Activated naive CD4-positive, alpha-beta T cell treated with anti-CD3 and anti-CD28 coated beads, Interleukin-2, amount 10 ng/mL, durations not matched to agents 7 days and 5 days (primary cell): ENCODE data around the gene TBC1D22A.
A peak's percentile ranks its signal among the peaks of the same experiment; 100 is the strongest.

Experiments used
- CTCF ChIA-PET: fragments of 350-600 bp; sonication (Branson Sonifier 250); formaldehyde crosslinking; loops from one replicate; lab custom pipeline; 2021; ENCODE audit warnings: antibody characterized with exemption; lab: Charles Lee
- DNase-seq: peaks from one replicate; pipeline ENCODE4 v3.0.0-alpha.2; 2020
- H3K27ac Mint-ChIP-seq: one replicate; pipeline ENCODE4 v1.8.0; 2021; ENCODE audit warnings: mild to moderate bottlenecking, moderate library complexity, mixed read lengths
- H3K27me3 Mint-ChIP-seq: one replicate; pipeline ENCODE4 v1.8.0; 2021; ENCODE audit warnings: mild to moderate bottlenecking, mixed read lengths
- H3K36me3 Mint-ChIP-seq: one replicate; pipeline ENCODE4 v1.8.0; 2021; ENCODE audit warnings: mixed read lengths
- H3K4me1 Mint-ChIP-seq: one replicate; pipeline ENCODE4 v1.8.0; 2021; ENCODE audit warnings: mixed read lengths
- H3K4me3 Mint-ChIP-seq: one replicate; pipeline ENCODE4 v1.8.0; 2021; ENCODE audit warnings: mild to moderate bottlenecking, moderate library complexity, mixed read lengths
- H3K9me3 Mint-ChIP-seq: one replicate; pipeline ENCODE4 v1.8.0; 2021; ENCODE audit warnings: mixed read lengths

The TBC1D22A gene

DNA sequence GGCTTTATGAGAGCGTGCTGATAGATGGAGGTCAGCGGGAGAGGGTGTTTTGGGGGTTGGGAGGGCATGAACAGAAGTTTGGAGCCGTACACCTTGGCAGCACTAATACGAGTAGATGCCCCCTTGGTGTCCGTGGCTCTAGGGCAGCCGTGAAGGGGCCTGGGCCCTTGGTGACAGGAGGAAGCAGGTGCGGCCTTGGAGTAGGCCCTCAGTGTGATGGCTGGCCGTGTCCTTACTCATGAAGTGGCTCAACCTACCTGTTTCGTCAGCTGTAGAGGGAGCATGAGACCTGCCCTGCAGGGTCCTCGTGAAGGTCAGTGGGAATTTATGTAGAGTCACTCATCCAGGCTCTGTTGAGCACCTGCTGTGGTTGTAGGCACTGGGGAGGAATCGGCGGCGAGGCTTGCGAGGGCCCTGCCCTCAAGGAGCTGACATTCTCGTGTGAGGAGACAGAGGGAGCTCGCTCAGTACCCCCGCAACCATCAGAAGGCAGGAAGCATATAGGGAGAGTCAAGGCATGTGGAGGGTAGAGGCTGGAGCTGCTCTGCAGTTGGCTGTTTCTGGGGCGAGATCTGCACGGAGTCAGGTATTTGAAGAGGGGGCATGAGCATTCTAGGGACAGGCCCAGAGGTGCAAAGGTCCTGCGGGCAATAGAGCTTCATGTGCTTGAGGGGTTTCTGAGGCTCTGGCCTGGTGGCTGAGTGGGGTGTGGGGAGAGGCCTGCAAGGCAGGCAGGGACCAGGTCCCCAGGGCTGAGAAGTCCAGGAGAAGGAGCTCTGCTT lies 39.6 kb downstream of the TBC1D22A start:
- peak overlapping the region; percentile 43 for H3K27ac Mint-ChIP-seq
- DNase-seq = no peak
- peaks cover 32% of the 10 kb centered on the region for H3K4me1 Mint-ChIP-seq
- H3K27me3 Mint-ChIP-seq = no peaks in the 10 kb centered on the region
- no peaks in the 10 kb centered on the region for H3K9me3 Mint-ChIP-seq
- H3K36me3 Mint-ChIP-seq = peaks cover 64% of the 10 kb centered on the region
- H3K4me3 Mint-ChIP-seq = no peak overlapping the region
- CTCF ChIA-PET = interaction anchor here (0.5 to 11.1 kb wide), 13 partner anchors 9 to 1206 kb away, joined by 3 to 159 read pairs (median 5); partner anchors contain the start of gene TBC1D22A

DNA sequence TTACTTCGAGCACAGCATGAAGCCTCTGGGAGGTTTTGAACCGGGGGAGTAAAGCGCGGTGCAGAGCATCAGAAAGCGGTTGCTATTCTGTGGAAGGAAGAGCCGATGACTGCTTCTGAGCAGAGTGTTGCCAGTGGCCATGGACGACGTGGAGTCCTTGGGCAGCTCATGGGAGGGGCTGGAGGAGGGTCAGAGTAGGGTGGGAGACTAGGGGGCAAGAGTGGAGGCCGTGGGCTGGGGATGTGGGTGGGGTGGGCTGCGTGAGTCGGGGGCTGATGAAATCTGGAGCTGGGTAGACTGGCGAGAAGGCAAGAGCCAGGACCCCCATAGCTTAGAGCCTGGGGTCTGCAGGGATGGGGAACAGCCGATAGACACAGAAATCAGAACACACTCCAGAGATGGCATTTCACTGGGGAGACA lies 40.2 kb downstream of the TBC1D22A start:
- H3K36me3 Mint-ChIP-seq = peaks cover 68% of the 10 kb centered on the region
- DNase-seq = no peak

DNA sequence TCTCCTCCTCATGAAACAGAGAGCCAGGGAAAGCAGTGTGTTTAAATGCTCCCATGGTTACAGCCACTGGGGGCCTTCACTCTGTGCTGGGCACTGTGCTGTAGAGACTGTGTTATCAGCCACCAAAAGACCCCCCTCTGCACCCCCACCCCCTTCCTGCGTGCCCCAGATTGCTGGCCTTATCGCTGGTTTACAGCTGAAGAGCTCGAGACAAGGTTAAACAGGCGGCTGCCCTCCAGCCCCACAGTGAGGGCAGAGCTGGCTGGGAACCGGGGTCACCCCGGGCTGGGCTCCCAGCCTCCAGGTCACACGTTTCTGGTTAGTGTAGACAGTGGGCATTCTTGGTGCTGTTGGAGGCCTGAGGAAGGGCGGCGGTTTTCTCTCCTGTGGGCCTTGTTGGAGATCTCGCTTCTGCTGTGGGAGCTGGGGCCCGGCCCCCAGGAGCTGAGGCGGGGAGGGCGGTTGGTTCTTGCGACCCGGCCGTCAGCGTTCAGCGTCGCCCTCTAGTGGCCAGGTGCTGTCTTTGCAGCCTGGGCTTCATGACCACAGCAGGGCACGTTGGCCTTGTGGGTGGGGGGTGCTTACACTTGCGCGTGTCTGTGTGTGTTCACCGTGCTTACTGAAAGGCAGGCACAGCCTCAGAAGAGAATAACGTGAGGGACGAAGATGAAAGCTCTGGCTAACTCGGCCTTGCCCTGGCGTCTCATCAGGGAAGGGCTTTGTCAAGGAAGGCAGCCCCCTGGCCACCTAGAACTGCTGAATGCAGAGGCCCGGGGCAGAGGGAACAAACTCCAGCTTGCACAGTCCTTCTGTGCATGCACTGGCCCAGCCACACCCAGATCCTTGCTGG lies 40.8 kb downstream of the TBC1D22A start:
- CTCF ChIA-PET = interaction anchor here (0.8 to 11.1 kb wide), 20 partner anchors 8 to 436 kb away, joined by 3 to 159 read pairs (median 5); partner anchors contain the start of gene TBC1D22A
- no peaks in the 10 kb centered on the region for H3K9me3 Mint-ChIP-seq
- peaks cover 35% of the 10 kb centered on the region for H3K4me1 Mint-ChIP-seq
- H3K36me3 Mint-ChIP-seq = peaks cover 64% of the 10 kb centered on the region
- no peak overlapping the region for H3K4me3 Mint-ChIP-seq
- no peaks in the 10 kb centered on the region for H3K27me3 Mint-ChIP-seq
- peak; percentile 76 for DNase-seq
- peak overlapping the region; percentile 9 for H3K27ac Mint-ChIP-seq

More for the DNA sequence above, 40.2 kb downstream of the TBC1D22A start:
- Mint-ChIP-seq H3K27ac (no peak overlapping the region), H3K9me3 (no peaks in the 10 kb centered on the region), H3K27me3 (no peaks in the 10 kb centered on the region), H3K4me1 (peaks cover 35% of the 10 kb centered on the region), H3K4me3 (no peak overlapping the region)
- CTCF ChIA-PET = interaction anchor here (0.5 to 11.1 kb wide), 20 partner anchors 9 to 1206 kb away, joined by 3 to 159 read pairs (median 5); partner anchors contain the start of gene TBC1D22A

DNA sequence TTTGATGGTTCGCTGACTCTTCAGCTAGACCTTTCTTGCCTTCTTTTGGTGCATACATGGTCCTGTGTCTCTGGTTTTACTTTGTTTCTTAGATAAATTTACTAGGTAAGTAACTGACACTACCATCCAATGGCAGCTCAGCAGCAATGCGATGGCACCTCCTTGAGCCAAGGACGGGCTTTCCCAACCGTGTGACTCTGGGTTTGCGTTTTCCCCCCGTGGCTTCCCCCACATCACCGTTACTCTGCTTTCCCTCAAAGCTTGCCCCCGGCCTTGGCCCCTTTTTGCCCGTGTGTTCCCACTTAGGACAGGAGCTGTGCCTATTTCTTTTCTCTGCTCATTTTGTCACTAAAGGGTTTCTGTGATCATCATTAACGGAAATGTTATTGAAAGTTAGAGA lies 41.5 kb downstream of the TBC1D22A start:
- Mint-ChIP-seq H3K27me3 (no peaks in the 10 kb centered on the region), H3K4me3 (no peak overlapping the region), H3K27ac (no peak overlapping the region), H3K4me1 (peaks cover 32% of the 10 kb centered on the region), H3K36me3 (peaks cover 61% of the 10 kb centered on the region), H3K9me3 (no peaks in the 10 kb centered on the region)
- CTCF ChIA-PET = interaction anchor here (1.0 to 11.1 kb wide), 15 partner anchors 9 to 436 kb away, joined by 3 to 159 read pairs (median 5); partner anchors contain the start of gene TBC1D22A
- DNase-seq = no peak

DNA sequence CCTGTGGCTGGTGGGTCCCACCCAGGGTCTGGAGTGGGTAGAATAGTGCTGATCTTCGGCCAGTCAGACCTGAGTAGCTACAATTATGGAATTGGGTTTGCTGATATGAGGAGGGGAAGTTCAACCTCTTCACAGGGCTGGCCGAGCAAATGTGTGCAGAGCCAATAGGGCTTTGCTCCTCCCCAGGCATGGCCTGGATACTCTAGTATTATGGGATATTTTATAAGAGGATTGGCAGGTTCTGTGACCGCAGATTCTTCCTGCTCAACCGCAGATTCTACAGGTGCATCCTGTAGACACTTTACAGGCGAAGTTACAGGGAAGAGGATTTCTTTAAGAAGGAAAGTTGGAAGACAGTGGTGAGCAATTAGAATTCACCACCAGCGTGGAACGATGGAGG lies 44.3 kb downstream of the TBC1D22A start:
- Mint-ChIP-seq H3K9me3 (no peaks in the 10 kb centered on the region), H3K27ac (peak overlapping the region; percentile 17), H3K36me3 (peaks cover 44% of the 10 kb centered on the region), H3K4me1 (peaks cover 31% of the 10 kb centered on the region), H3K4me3 (no peak overlapping the region), H3K27me3 (no peaks in the 10 kb centered on the region)
- DNase-seq = peak; percentile 39
- CTCF ChIA-PET = interaction anchor here (0.6 to 11.1 kb wide), 4 partner anchors 9 to 243 kb away, joined by 3 to 159 read pairs (median 4); partner anchors contain the start of gene TBC1D22A

DNA sequence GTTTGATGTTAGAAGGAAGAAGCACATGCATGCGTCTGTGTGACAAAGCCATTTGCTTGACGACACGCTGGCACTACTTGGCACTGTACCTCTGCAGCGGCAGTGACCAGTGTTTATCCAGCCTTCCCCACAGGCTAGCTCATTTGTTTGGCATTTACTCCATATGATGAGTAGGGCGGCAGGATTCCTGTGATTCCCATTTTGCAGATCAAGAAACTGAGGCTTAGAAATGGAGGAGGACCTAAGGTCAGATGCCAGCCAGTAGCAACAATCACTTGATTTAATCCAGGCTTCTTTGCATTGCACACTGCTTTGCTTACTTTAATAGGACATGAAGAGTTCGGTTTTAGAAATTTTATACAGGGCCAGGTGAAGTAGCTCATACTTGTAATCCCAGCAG lies 45.0 kb downstream of the TBC1D22A start:
- Mint-ChIP-seq H3K4me1 (peaks cover 25% of the 10 kb centered on the region), H3K9me3 (no peaks in the 10 kb centered on the region), H3K4me3 (no peak overlapping the region), H3K27me3 (no peaks in the 10 kb centered on the region), H3K27ac (no peak overlapping the region), H3K36me3 (peaks cover 38% of the 10 kb centered on the region)
- CTCF ChIA-PET = interaction anchor here (1.8 to 11.1 kb wide), 2 partner anchors 48 to 244 kb away, joined by 4 to 159 read pairs; partner anchors contain the start of gene TBC1D22A
- no peak for DNase-seq

DNA sequence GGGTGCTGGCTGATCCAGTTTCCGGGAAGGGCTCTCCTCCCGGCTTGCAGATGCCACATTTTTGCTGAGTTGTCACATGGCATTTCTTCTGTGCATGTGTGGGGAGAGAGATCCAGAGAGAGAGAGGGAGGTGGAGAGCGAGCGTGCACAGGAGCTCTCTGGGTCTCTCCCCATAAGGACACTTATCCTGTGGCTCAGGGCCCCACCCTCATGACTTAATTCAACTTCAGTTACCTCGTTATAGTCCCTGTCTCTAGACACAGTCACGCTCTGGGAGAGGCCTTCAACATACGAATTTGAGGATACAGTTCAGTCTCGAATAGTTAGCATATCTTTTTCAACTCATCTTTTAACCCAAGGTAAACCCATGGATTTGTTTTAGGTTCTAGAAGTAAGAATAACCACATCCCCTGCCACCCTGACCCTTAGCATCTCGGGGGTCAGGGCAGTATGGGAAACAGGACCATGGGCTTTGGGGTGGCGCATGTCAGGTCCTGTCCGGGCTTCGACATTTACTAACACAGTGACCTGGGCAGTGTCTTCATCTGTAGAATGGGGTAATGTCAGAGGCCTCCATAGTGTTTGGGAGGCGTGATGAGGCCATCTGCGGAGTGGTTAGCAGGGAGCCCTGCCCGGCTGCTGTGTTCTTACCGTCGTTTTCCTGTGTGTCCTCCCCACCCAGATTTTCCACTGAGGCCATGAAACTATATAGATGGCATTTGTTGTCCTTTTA lies 46.9 kb downstream of the TBC1D22A start:
- Mint-ChIP-seq H3K36me3 (peaks cover 33% of the 10 kb centered on the region), H3K27ac (no peak overlapping the region), H3K27me3 (no peaks in the 10 kb centered on the region), H3K9me3 (no peaks in the 10 kb centered on the region), H3K4me1 (peaks cover 20% of the 10 kb centered on the region), H3K4me3 (no peak overlapping the region)
- no peak for DNase-seq
- CTCF ChIA-PET = interaction anchor here (0.7 kb wide), 1 partner anchor 157 kb away, joined by 3 read pairs; no protein-coding TSS in a partner anchor

DNA sequence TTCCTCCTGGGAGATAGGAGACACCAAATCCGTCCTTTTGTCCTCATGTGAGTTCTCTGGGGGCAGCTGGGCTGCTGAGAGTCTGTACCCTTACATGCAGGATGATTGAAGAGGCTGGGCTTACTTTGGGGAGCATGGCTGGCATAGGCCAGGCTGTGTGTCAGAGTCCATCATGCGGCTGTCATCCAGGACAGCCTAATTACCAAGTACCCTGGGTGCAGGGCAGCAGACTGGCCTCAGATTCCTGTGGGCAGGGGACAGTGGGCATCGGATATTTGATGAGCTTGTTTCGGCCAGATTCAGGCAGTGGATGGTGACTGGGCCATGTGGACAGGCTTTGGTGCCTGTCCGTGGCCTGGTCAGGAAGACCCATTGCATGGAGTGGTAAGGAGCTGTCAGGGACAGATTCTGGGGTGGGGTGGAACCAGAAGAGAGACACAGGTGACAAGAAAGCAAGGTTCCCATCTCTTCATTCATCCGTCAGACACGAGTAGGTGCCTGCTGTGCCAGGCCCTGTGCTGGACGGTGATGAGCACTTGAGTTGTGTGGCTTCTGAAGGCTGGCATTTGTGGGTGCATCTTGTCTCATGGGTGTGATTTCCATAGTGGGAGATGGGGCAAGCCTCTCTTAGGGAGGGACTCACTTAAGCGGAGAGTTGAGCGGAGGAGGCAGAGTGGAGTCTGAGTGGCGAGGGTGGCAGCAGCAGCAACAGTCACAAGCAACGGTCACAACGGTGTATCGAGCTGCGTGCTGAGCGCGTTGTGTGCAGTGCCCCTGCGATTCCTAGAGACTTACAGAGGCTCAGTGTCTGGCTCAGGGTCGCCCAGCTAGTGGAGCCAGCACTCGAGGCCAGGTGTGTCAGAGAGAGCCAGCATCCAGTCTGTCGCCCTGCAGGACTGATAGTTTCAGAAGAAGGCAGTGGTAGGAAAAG lies 48.7 kb downstream of the TBC1D22A start:
- Mint-ChIP-seq H3K9me3 (no peaks in the 10 kb centered on the region), H3K27ac (no peak overlapping the region), H3K4me3 (no peak overlapping the region), H3K36me3 (peaks cover 31% of the 10 kb centered on the region), H3K27me3 (no peaks in the 10 kb centered on the region), H3K4me1 (peaks cover 19% of the 10 kb centered on the region)
- DNase-seq = no peak
- CTCF ChIA-PET = interaction anchor here (0.8 to 2.8 kb wide), 2 partner anchors 8 to 52 kb away, joined by 5 to 9 read pairs; no protein-coding TSS in a partner anchor

DNA sequence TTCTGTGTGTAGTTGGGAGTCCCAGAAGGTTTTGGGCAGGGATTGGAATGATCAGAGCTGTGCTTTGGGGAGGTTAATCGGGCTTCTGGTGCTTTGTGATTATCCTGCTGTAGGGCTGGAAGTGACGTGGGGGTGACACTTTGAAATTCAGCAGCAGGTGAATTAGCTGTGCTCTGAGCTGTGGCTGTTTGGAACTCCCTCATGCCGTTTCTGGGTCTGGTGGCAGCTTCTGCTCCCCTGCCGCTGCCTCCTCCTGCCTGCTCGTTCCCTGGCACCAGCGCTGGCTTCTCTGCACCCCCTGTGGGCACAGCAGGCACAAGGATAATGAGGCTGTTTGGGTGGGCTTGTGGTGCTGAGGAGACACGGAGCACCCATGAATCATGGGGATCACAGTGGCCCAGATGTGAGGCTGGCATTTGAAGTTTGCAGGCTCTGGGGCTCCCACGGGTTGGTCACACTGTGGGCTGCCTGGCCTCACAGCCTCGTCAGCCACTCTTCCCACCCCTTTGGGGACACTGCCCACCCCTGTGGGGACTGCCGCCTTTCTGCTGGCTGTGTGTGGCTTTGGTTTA lies 49.7 kb downstream of the TBC1D22A start:
- H3K27ac Mint-ChIP-seq = no peak overlapping the region
- H3K27me3 Mint-ChIP-seq = no peaks in the 10 kb centered on the region
- no peak overlapping the region for H3K4me3 Mint-ChIP-seq
- H3K4me1 Mint-ChIP-seq = peaks cover 16% of the 10 kb centered on the region
- DNase-seq = no peak
- CTCF ChIA-PET = interaction anchor here (0.8 to 2.8 kb wide), 3 partner anchors 9 to 53 kb away, joined by 5 to 9 read pairs (median 7); no protein-coding TSS in a partner anchor
- no peaks in the 10 kb centered on the region for H3K9me3 Mint-ChIP-seq
- H3K36me3 Mint-ChIP-seq = peaks cover 28% of the 10 kb centered on the region

DNA sequence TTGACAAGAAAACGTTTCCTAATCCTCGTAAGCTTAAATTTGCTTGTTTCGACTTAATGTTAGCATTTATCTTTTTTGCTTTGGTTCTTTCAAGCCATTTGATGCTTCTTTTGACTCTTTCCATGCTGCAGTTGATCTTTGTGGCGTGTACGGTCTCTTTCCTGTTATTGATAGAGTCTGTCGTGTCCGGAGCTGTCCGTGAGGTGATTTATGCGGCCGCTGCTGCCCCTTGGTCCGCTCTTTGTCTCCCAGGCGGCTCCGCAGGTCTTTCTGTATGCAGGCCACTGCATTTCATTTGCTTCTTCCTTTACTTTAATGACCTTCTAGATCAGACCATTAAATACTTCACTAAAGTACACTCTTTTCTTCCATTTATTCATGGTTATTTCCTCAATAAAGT lies 50.3 kb downstream of the TBC1D22A start:
- no peak for DNase-seq
- no peak overlapping the region for H3K4me3 Mint-ChIP-seq
- peaks cover 27% of the 10 kb centered on the region for H3K36me3 Mint-ChIP-seq
- CTCF ChIA-PET = interaction anchor here (1.2 to 2.8 kb wide), 3 partner anchors 10 to 54 kb away, joined by 3 to 9 read pairs (median 7); no protein-coding TSS in a partner anchor
- peaks cover 16% of the 10 kb centered on the region for H3K4me1 Mint-ChIP-seq
- H3K27ac Mint-ChIP-seq = no peak overlapping the region
- H3K9me3 Mint-ChIP-seq = no peaks in the 10 kb centered on the region
- no peaks in the 10 kb centered on the region for H3K27me3 Mint-ChIP-seq

DNA sequence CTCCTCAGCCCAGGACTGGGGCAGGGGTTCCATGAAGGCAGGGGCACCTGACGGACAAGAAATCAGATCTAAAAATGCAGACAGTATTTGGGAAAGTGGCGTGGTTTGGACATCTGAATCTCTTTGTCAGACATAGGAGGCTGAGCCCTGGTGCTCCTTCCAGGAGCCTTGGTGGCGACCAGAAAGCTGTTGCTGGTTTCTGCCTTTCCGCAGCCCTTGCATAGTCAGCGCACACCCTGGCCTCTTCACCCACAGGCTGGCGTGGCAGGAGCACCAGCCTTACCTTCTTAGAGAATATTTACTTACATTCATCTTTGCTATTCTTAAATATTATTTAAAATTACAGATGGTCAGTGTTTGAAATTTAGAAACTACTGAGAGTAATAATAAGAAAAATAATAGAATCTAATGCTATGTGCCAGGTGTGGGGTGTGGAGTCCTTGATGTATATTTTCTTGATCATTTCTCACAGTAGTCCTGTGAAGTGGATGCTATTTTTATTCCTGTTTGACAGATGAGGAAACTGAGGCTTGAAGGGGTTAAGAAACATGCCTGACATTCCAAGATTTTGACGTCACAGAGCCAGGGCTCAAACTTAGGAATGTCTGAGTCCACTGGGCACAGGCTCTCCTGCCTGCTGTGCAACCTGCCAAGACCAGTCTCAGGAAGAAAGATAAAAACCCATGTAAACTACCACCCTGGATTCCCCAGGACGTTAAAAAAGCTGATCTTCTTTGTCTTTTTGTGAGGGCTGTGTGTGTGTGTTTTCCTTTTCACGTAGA lies 51.6 kb downstream of the TBC1D22A start:
- Mint-ChIP-seq H3K4me1 (peaks cover 15% of the 10 kb centered on the region), H3K9me3 (no peaks in the 10 kb centered on the region), H3K4me3 (no peak overlapping the region), H3K27me3 (no peaks in the 10 kb centered on the region), H3K27ac (no peak overlapping the region), H3K36me3 (peaks cover 29% of the 10 kb centered on the region)
- no peak for DNase-seq
- CTCF ChIA-PET = interaction anchor here (1.3 kb wide), 1 partner anchor 15 kb away, joined by 3 read pairs; no protein-coding TSS in a partner anchor
